ENCODE results near the gene PAX2. TPM values are rescaled to one million over a fixed set of nuclear protein-coding genes. Genes with fewer than 3 reads are reported as not detected.

Gene PAX2
- polyA plus RNA-seq, 1 experiment = not detected

- POLR2A ChIA-PET = interaction anchor here (0.7 kb wide), 1 partner anchor 42 kb away, joined by 6 read pairs; no protein-coding TSS in a partner anchor
- DNase-seq (ENCODE audit: low read depth) = no peak
These were observed 40.2 kb upstream of the PAX2 start for GRCh38 chr10:100705139-100705538.

GRCh38 chr10:100707261-100707848 is 38.0 kb upstream of the PAX2 start:
- Histone ChIP-seq H3K4me3 (ENCODE audit: low read depth, low read length) (no peak overlapping the region), H3K27me3 (ENCODE audit: control insufficient read depth, insufficient read depth, low read length) (peaks cover 31% of the 10 kb centered on the region), H3K36me3 (ENCODE audit: control insufficient read depth, insufficient read depth, low read length) (no peaks in the 10 kb centered on the region)
- CTCF ChIA-PET = no interaction called here
- POLR2A ChIA-PET = no interaction called here
- DNase-seq (ENCODE audit: low read depth) = no peak
- TF ChIP-seq CTCF (IDR thresholded peaks at IDR 0.05; ENCODE audit: insufficient read depth, low read depth, low read length) = no peak

More at GRCh38 chr10:100705139-100705538, 40.2 kb upstream of the PAX2 start:
- no peaks in the 10 kb centered on the region for H3K36me3 ChIP-seq (ENCODE audit: control insufficient read depth, insufficient read depth, low read length)
- no peak for TF ChIP-seq CTCF (IDR thresholded peaks at IDR 0.05; ENCODE audit: insufficient read depth, low read depth, low read length)
- CTCF ChIA-PET = interaction anchor here (1.0 kb wide), 1 partner anchor 39 kb away, joined by 3 read pairs; no protein-coding TSS in a partner anchor
- no peak overlapping the region for H3K4me3 ChIP-seq (ENCODE audit: low read depth, low read length)
- H3K27me3 ChIP-seq (ENCODE audit: control insufficient read depth, insufficient read depth, low read length) = peaks cover 15% of the 10 kb centered on the region

GRCh38 chr10:100709146-100710082 is 36.0 kb upstream of the PAX2 start:
- Histone ChIP-seq H3K36me3 (ENCODE audit: control insufficient read depth, insufficient read depth, low read length) (no peaks in the 10 kb centered on the region), H3K27me3 (ENCODE audit: control insufficient read depth, insufficient read depth, low read length) (peaks cover 44% of the 10 kb centered on the region), H3K4me3 (ENCODE audit: low read depth, low read length) (no peak overlapping the region)
- no peak for DNase-seq (ENCODE audit: low read depth)
- ChIA-PET POLR2A (no interaction called here), CTCF (no interaction called here)
- TF ChIP-seq CTCF (IDR thresholded peaks at IDR 0.05; ENCODE audit: insufficient read depth, low read depth, low read length) = no peak

GRCh38 chr10:100710151-100710871 is 35.1 kb upstream of the PAX2 start:
- POLR2A ChIA-PET = no interaction called here
- H3K4me3 ChIP-seq (ENCODE audit: low read depth, low read length) = no peak overlapping the region
- CTCF ChIA-PET = no interaction called here
- no peak for DNase-seq (ENCODE audit: low read depth)
- TF ChIP-seq CTCF (IDR thresholded peaks at IDR 0.05; ENCODE audit: insufficient read depth, low read depth, low read length) = no peak
- H3K27me3 ChIP-seq (ENCODE audit: control insufficient read depth, insufficient read depth, low read length) = peaks cover 49% of the 10 kb centered on the region
- no peaks in the 10 kb centered on the region for H3K36me3 ChIP-seq (ENCODE audit: control insufficient read depth, insufficient read depth, low read length)

All from BJ (cell line).